Stimulated activated naive CD4-positive, alpha-beta T cell treated with Interleukin-2 at 50 U/mL for 16 hours (primary cell): ENCODE data around the gene CTXN3.

Experiments
- DNase-seq: peaks from one replicate; lab custom pipeline; 2025; lab: John Stamatoyannopoulos, UW

Gene CTXN3

GRCh38 chr5:127649018-127649439 lies at the start of gene CTXN3:
Gene CTXN3 (plus strand): TSS chr5:127649082. CDS start chr5:127657522, 8,440 bp downstream.
- DNase-seq: no peak

GRCh38 chr5:127599320-127599719 lies 49.6 kb upstream of the CTXN3 start:
- no peak for DNase-seq

GRCh38 chr5:127599847-127600246 lies 49.0 kb upstream of the CTXN3 start:
- DNase-seq: no peak

GRCh38 chr5:127601111-127601510 lies 47.8 kb upstream of the CTXN3 start:
- no peak for DNase-seq

GRCh38 chr5:127601601-127602000 lies 47.3 kb upstream of the CTXN3 start:
- no peak for DNase-seq

- no peak for DNase-seq
These were observed 46.4 kb upstream of the CTXN3 start for GRCh38 chr5:127602481-127602880.

GRCh38 chr5:127602896-127603844 lies 45.7 kb upstream of the CTXN3 start:
- DNase-seq: no peak

GRCh38 chr5:127608077-127608660 lies 40.7 kb upstream of the CTXN3 start:
- DNase-seq: no peak

- no peak for DNase-seq
These were observed 39.9 kb upstream of the CTXN3 start for GRCh38 chr5:127609011-127609410.

- DNase-seq: no peak
These were observed 38.9 kb upstream of the CTXN3 start for GRCh38 chr5:127609957-127610356.

GRCh38 chr5:127612441-127613141 lies 36.3 kb upstream of the CTXN3 start:
- no peak for DNase-seq

GRCh38 chr5:127615916-127616315 lies 33.0 kb upstream of the CTXN3 start:
- no peak for DNase-seq

- no peak for DNase-seq
These were observed 28.9 kb upstream of the CTXN3 start for GRCh38 chr5:127619908-127620479.

- no peak for DNase-seq
These were observed 27.1 kb upstream of the CTXN3 start for GRCh38 chr5:127621601-127622325.

- DNase-seq: no peak
These were observed 14.9 kb upstream of the CTXN3 start for GRCh38 chr5:127634007-127634406.

- DNase-seq: no peak
These were observed 9.1 kb upstream of the CTXN3 start for GRCh38 chr5:127639828-127640227.

- no peak for DNase-seq
These were observed 5.9 kb upstream of the CTXN3 start for GRCh38 chr5:127642949-127643348.

- DNase-seq: no peak
These were observed 5.3 kb upstream of the CTXN3 start for GRCh38 chr5:127643607-127644006.

GRCh38 chr5:127645300-127645726 lies 3.6 kb upstream of the CTXN3 start:
- no peak for DNase-seq

- no peak for DNase-seq
These were observed 1.4 kb upstream of the CTXN3 start for GRCh38 chr5:127647361-127647958.

- no peak for DNase-seq
These were observed 1.1 kb downstream of the CTXN3 start for GRCh38 chr5:127650022-127650421.
